Measurements from ENCODE around the gene PDE4B. TPM values are rescaled to one million over a fixed set of nuclear protein-coding genes. Genes with fewer than 3 reads are reported as not detected.

PDE4B gene
- total and polyA plus RNA-seq, 9 of the 15 experiments (the other 6 are each of a cell fraction or from before 2014, with no cell fraction given): 0.09 TPM; not detected in 8

GRCh38 chr1:66388913-66389312, 596.2 kb downstream of the PDE4B start:
- intact Hi-C loops (cut with micrococcal nuclease): no loop called here
- no peak for TF ChIP-seq CREBBP (IDR thresholded peaks at IDR 0.05; ENCODE audit: low read depth, low read length)
- TF ChIP-seq ZNF347 (CRISPR knock-in tag; IDR thresholded peaks at IDR 0.05; ENCODE audit: low read depth): no peak
- TF ChIP-seq ZKSCAN8 (CRISPR knock-in tag; IDR thresholded peaks at IDR 0.05): no peak
- TF ChIP-seq HNRNPUL1 (IDR thresholded peaks at IDR 0.05; ENCODE audit: low read length): no peak
- no peak for TF ChIP-seq MECOM (CRISPR knock-in tag; IDR thresholded peaks at IDR 0.05)
- no peak for TF ChIP-seq THAP12 (CRISPR knock-in tag; IDR thresholded peaks at IDR 0.05)
- no peak for TF ChIP-seq ASH1L (IDR thresholded peaks at IDR 0.05; ENCODE audit: borderline replicate concordance, low read depth, partially characterized antibody)
- no peak for TF ChIP-seq PHF20 (IDR thresholded peaks at IDR 0.05; ENCODE audit: partially characterized antibody)
- no peak for TF ChIP-seq KDM5B (IDR thresholded peaks at IDR 0.05; ENCODE audit: insufficient replicate concordance, low read depth, low read length)
- TF ChIP-seq ELK3 (CRISPR knock-in tag; IDR thresholded peaks at IDR 0.05): no peak
- TF ChIP-seq PURB (CRISPR knock-in tag; IDR thresholded peaks at IDR 0.05; ENCODE audit: low read depth): no peak
- no peak for TF ChIP-seq MTA3 (IDR thresholded peaks at IDR 0.05; ENCODE audit: borderline replicate concordance)
- TF ChIP-seq CTCF (IDR thresholded peaks at IDR 0.05 in 2 of 3, conservative IDR thresholded peaks at IDR 0.05 in 1 of 3; ENCODE audit: insufficient read depth in 2 of 3, low read depth in 1 of 3, low read length in 3 of 3): no peak
- no peak for TF ChIP-seq VEZF1 (CRISPR knock-in tag; IDR thresholded peaks at IDR 0.05)
- TF ChIP-seq HIVEP1 (CRISPR knock-in tag; IDR thresholded peaks at IDR 0.05): no peak
- ATAC-seq: no peak

More at GRCh38 chr1:66388913-66389312, 596.2 kb downstream of the PDE4B start:
- H3K36me3 ChIP-seq (ENCODE audit: control insufficient read depth, insufficient read depth, low read length): no peaks in the 10 kb centered on the region
- CTCF ChIA-PET (ENCODE audit: low intra/inter-chr PET ratio): no interaction called here
- DNase-seq (ENCODE audit: extremely low read depth in 1 of 4, low spot score in 3 of 4): no peak
- no peak overlapping the region for H3K9ac ChIP-seq (ENCODE audit: insufficient read depth in 1 of 2, low read depth in 2 of 2, low read length in 2 of 2)
- WGBS (ENCODE audit: insufficient coverage, low coverage, missing lambda C conversion rate): 0% methylated on average over 2 of the region's 2 CpGs
- H2AFZ ChIP-seq (ENCODE audit: low read depth, low read length): no peak overlapping the region
- no peak overlapping the region for H3K4me3 ChIP-seq
- no peaks in the 10 kb centered on the region; the same call in 1 of the 2 replicates for H4K20me1 ChIP-seq (replicated peaks; ENCODE audit: control insufficient read depth, insufficient read depth, low read length)
- no TSS peak for BruUV-seq (replicated peaks)
- H3K79me2 ChIP-seq (ENCODE audit: control insufficient read depth, insufficient read depth, low read length): no peaks in the 10 kb centered on the region
- no peak overlapping the region for H3K27ac ChIP-seq (ENCODE audit: extremely low read depth, low read depth, low read length)
- in situ Hi-C loops (cut with MboI): no loop called here
- FAIRE-seq: no peak
- no peaks in the 10 kb centered on the region for H3K4me1 ChIP-seq (replicated peaks in 1 of 2; ENCODE audit: control insufficient read depth in 2 of 2, insufficient read depth in 2 of 2, low read length in 2 of 2)
- POLR2A ChIA-PET: no interaction called here
- H3K27me3 ChIP-seq (ENCODE audit: control insufficient read depth in 2 of 2, insufficient read depth in 2 of 2, low read length in 2 of 2): no peaks in the 10 kb centered on the region
- no peaks in the 10 kb centered on the region for H3K9me1 ChIP-seq (ENCODE audit: control insufficient read depth, insufficient read depth, low read length)
- no peak overlapping the region for H3K4me2 ChIP-seq (ENCODE audit: insufficient read depth, low read length)
- 0 out of 2 replicates have a peak, but pooled peaks cover 2% of the 10 kb centered on the region for H3K9me3 ChIP-seq (replicated peaks; ENCODE audit: control insufficient read depth, insufficient read depth, low read depth, low read length)
